ENCODE results near the gene XKR8. TPM values are rescaled to one million over a fixed set of nuclear protein-coding genes. Genes with fewer than 3 reads are reported as not detected.

The XKR8 gene
- total RNA-seq, 6 donors from 2014 or later: 3.1 to 13.5 (median 8.6) TPM

- Histone ChIP-seq H3K27me3 (no peaks in the 10 kb centered on the region), H3K4me1 (peaks cover 0 to 5% (median 2%) of the 10 kb centered on the region in 4 donors), H3K9me3 (no peaks in the 10 kb centered on the region), H3K27ac (no peak overlapping the region), H3K4me3 (no peak overlapping the region), H3K36me3 (peaks cover 11 to 65% (median 41%) of the 10 kb centered on the region in 4 donors)
- ATAC-seq (ENCODE audit: low FRiP score in 2 of 2) (no peak), DNase-seq (peak in 1 of 2 donors; percentile 50)
- WGBS, 2 donors: 92 to 96% methylated on average over 9 to 12 of the region's 12 CpGs
- no peak for TF ChIP-seq EP300 (IDR thresholded peaks at IDR 0.05)
- no peak for TF ChIP-seq CTCF (IDR thresholded peaks at IDR 0.05)
- no peak for TF ChIP-seq POLR2AphosphoS5 (IDR thresholded peaks at IDR 0.05)
- no peak for TF ChIP-seq POLR2A (IDR thresholded peaks at IDR 0.05)
Observed at GRCh38 chr1:27967106-27967883, 7.5 kb downstream of the XKR8 start.

GRCh38 chr1:27967884-27968466 lies 8.2 kb downstream of the XKR8 start:
- no peaks in the 10 kb centered on the region for H3K27me3 ChIP-seq
- peaks cover 11 to 72% (median 41%) of the 10 kb centered on the region in 4 donors for H3K36me3 ChIP-seq
- peaks cover 0 to 5% (median 2%) of the 10 kb centered on the region in 4 donors for H3K4me1 ChIP-seq
- no peak overlapping the region for H3K4me3 ChIP-seq
- no peaks in the 10 kb centered on the region for H3K9me3 ChIP-seq
- WGBS, 2 donors: 85 to 95% methylated on average over 4 of the region's 4 CpGs
- no peak overlapping the region for H3K27ac ChIP-seq
- DNase-seq (no peak), ATAC-seq (ENCODE audit: low FRiP score in 2 of 2) (no peak)
- TF ChIP-seq CTCF (IDR thresholded peaks at IDR 0.05) (no peak), POLR2A (IDR thresholded peaks at IDR 0.05) (no peak), EP300 (IDR thresholded peaks at IDR 0.05) (no peak), POLR2AphosphoS5 (IDR thresholded peaks at IDR 0.05) (no peak)

GRCh38 chr1:27968692-27969091 lies 8.9 kb downstream of the XKR8 start:
- H3K4me3 ChIP-seq: no peak overlapping the region
- no peaks in the 10 kb centered on the region for H3K9me3 ChIP-seq
- no peak for DNase-seq
- peaks cover 0 to 5% (median 2%) of the 10 kb centered on the region in 4 donors for H3K4me1 ChIP-seq
- H3K27me3 ChIP-seq: no peaks in the 10 kb centered on the region
- peaks cover 11 to 71% (median 40%) of the 10 kb centered on the region in 4 donors for H3K36me3 ChIP-seq
- peak in 1 of 2 donors; percentile 15 for TF ChIP-seq POLR2AphosphoS5 (IDR thresholded peaks at IDR 0.05)
- no peak for TF ChIP-seq EP300 (IDR thresholded peaks at IDR 0.05)
- 55 to 69% methylated on average over 3 of the region's 3 CpGs for WGBS, 2 donors
- H3K27ac ChIP-seq: no peak overlapping the region
- peak in 1 of 2 donors; percentile 66 for ATAC-seq (ENCODE audit: low FRiP score in 2 of 2)

- Histone ChIP-seq H3K9me3 (no peaks in the 10 kb centered on the region), H3K27me3 (no peaks in the 10 kb centered on the region), H3K27ac (no peak overlapping the region), H3K36me3 (peaks cover 9 to 74% (median 35%) of the 10 kb centered on the region in 4 donors), H3K4me3 (no peak overlapping the region), H3K4me1 (peaks cover 0 to 5% (median 2%) of the 10 kb centered on the region in 4 donors)
- 89 to 90% methylated on average over 6 of the region's 6 CpGs for WGBS, 2 donors
- no peak for DNase-seq
- ATAC-seq (ENCODE audit: low FRiP score in 2 of 2): peak in 1 of 2 donors; percentile 78
- TF ChIP-seq CTCF (IDR thresholded peaks at IDR 0.05): no peak
- TF ChIP-seq EP300 (IDR thresholded peaks at IDR 0.05): no peak
- TF ChIP-seq POLR2A (IDR thresholded peaks at IDR 0.05): no peak
- no peak for TF ChIP-seq POLR2AphosphoS5 (IDR thresholded peaks at IDR 0.05)
Observed at GRCh38 chr1:27970401-27970800, 10.6 kb downstream of the XKR8 start.

GRCh38 chr1:27971674-27972073 lies 11.9 kb downstream of the XKR8 start:
- no peaks in the 10 kb centered on the region for H3K27me3 ChIP-seq
- no peak for DNase-seq
- H3K4me3 ChIP-seq: no peak overlapping the region
- H3K27ac ChIP-seq: peak overlapping the region in 1 of 4 donors; percentile 17
- H3K9me3 ChIP-seq: no peaks in the 10 kb centered on the region
- TF ChIP-seq EP300 (IDR thresholded peaks at IDR 0.05): no peak
- no peak for ATAC-seq (ENCODE audit: low FRiP score in 2 of 2)
- peaks cover 0 to 5% (median 2%) of the 10 kb centered on the region in 4 donors for H3K4me1 ChIP-seq
- H3K36me3 ChIP-seq: peaks cover 5 to 73% (median 24%) of the 10 kb centered on the region in 4 donors
